ENCODE data around the gene PSORS1C2. TPM values are rescaled to one million over a fixed set of nuclear protein-coding genes. Genes with fewer than 3 reads are reported as not detected.
A peak's percentile ranks its signal among the peaks of the same experiment; 100 is the strongest.

PSORS1C2 gene
- total RNA-seq, 1 donor from 2014 or later, result not detected

DNA sequence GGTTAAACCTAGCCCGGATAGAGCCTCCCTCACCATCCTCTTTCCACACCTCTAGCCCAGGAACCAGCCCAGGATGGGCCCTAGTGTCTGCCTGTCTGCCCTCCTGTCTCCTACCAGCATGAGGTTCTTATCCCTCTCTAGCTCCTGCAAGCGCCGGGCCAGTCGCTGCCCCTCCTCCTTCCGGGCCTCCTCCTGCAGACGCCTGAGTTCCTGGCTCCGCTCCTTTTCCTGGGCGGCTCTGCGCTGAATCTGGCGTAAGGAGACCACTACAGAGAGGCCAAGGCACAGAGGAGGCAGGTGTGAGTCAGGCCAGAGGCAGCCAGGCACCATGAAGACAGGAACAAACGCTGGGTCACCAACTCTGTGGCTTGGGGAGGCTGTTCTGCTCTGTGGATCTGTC lies 4.3 kb upstream of the PSORS1C2 start:
- H3K4me1 ChIP-seq (ENCODE audit: control insufficient read depth in 3 of 3, insufficient read depth in 3 of 3, low read length in 3 of 3), result peaks cover 0 to 14% (median 0%) of the 10 kb centered on the region in 3 donors
- H3K27me3 ChIP-seq (ENCODE audit: control insufficient read depth in 3 of 3, insufficient read depth in 3 of 3, low read length in 3 of 3), result no peaks in the 10 kb centered on the region
- no peak overlapping the region for H3K27ac ChIP-seq (ENCODE audit: low read depth, low read length)
- H3K9ac ChIP-seq (ENCODE audit: low read depth in 1 of 3, low read length in 3 of 3), result no peak overlapping the region
- no peaks in the 10 kb centered on the region for H3K9me3 ChIP-seq (ENCODE audit: control insufficient read depth in 3 of 3, low read length in 3 of 3)
- H3K36me3 ChIP-seq (ENCODE audit: control insufficient read depth in 3 of 3, insufficient read depth in 3 of 3, low read length in 3 of 3), result peaks cover 18 to 33% (median 28%) of the 10 kb centered on the region in 3 donors
- no peak overlapping the region for H3K4me3 ChIP-seq (ENCODE audit: low read length in 3 of 3)

DNA sequence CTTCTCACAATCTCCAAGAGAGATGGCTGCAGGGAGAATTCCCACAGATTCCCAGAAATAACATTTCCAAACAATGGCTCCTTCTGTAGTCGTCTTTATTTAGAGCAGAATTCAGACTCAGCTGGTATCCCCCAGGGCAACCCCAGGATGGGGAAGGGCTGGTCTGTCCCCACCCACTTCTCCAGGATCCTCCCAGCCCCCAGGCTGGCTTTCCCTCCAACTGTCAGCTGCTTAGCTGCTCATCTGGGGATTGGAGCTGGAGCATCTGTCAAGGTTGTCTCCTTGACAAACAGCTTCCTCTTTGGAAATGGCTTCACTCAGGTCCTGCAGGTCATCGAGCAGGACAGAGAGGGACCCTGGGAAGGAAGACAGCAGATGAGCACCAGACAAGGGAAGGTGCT lies 3.5 kb upstream of the PSORS1C2 start:
- Histone ChIP-seq H3K9me3 (ENCODE audit: control insufficient read depth in 3 of 3, low read length in 3 of 3) (no peaks in the 10 kb centered on the region), H3K4me3 (ENCODE audit: low read length in 3 of 3) (no peak overlapping the region), H3K36me3 (ENCODE audit: control insufficient read depth in 3 of 3, insufficient read depth in 3 of 3, low read length in 3 of 3) (peaks cover 18 to 31% (median 25%) of the 10 kb centered on the region in 3 donors), H3K9ac (ENCODE audit: low read depth in 1 of 3, low read length in 3 of 3) (no peak overlapping the region), H3K27me3 (ENCODE audit: control insufficient read depth in 3 of 3, insufficient read depth in 3 of 3, low read length in 3 of 3) (peaks cover 0 to 4% (median 0%) of the 10 kb centered on the region in 3 donors), H3K4me1 (ENCODE audit: control insufficient read depth in 3 of 3, insufficient read depth in 3 of 3, low read length in 3 of 3) (peaks cover 0 to 18% (median 4%) of the 10 kb centered on the region in 3 donors), H3K27ac (ENCODE audit: low read depth, low read length) (no peak overlapping the region)

DNA sequence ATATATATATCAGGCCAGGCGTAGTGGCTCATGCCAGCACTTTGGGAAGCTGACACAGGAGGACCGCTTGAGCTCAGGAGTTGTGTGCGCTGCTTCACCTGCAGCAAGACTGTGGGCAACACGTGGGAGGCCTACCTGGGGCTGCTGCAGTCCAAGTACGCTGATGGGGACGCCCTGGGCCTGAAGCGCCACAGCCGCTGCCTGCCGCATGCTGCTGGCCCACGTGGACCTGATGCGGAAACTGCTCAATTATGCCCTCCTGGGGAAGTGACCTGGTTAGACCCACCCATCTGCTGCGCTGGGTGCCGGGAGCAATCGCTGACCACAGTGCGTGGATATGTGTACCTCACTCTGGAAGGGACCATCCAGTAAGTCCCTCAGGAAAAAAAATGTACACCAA lies 1.8 kb upstream of the PSORS1C2 start:
- H3K9ac ChIP-seq (ENCODE audit: low read depth in 1 of 3, low read length in 3 of 3), result no peak overlapping the region
- H3K27me3 ChIP-seq (ENCODE audit: control insufficient read depth in 3 of 3, insufficient read depth in 3 of 3, low read length in 3 of 3), result peaks cover 0 to 4% (median 0%) of the 10 kb centered on the region in 3 donors
- peaks cover 0 to 18% (median 4%) of the 10 kb centered on the region in 3 donors for H3K4me1 ChIP-seq (ENCODE audit: control insufficient read depth in 3 of 3, insufficient read depth in 3 of 3, low read length in 3 of 3)
- no peak overlapping the region for H3K4me3 ChIP-seq (ENCODE audit: low read length in 3 of 3)
- H3K9me3 ChIP-seq (ENCODE audit: control insufficient read depth in 3 of 3, low read length in 3 of 3), result no peaks in the 10 kb centered on the region
- H3K36me3 ChIP-seq (ENCODE audit: control insufficient read depth in 3 of 3, insufficient read depth in 3 of 3, low read length in 3 of 3), result peaks cover 17 to 28% (median 23%) of the 10 kb centered on the region in 3 donors
- no peak overlapping the region for H3K27ac ChIP-seq (ENCODE audit: low read depth, low read length)

DNA sequence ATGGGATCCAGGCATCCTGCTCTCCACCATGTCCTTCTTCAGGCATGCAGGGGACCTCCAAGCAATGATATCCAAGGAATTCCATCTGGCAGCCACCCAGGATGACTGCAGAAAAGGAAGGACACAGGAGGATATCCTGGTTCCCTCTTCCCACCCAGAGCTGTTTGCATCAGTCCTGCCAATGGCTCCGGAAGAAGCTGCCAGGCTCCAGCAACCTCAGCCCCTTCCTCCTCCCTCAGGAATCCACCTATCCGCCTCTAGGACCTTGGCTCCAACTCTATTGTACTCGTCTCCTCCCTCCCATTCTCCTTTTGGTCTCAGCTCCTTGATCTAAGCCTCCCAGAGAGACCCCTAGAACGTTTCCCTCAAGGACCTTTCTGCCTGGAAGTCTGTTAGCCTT lies 733 bp upstream of the PSORS1C2 start:
- H3K4me3 ChIP-seq (ENCODE audit: low read length in 3 of 3), result no peak overlapping the region

GRCh38 chr6:31135710-31136109 lies 3.2 kb downstream of the PSORS1C2 start:
- peaks cover 0 to 6% (median 4%) of the 10 kb centered on the region in 3 donors for H3K4me1 ChIP-seq (ENCODE audit: control insufficient read depth in 3 of 3, insufficient read depth in 3 of 3, low read length in 3 of 3)

More for the DNA sequence above, 733 bp upstream of the PSORS1C2 start:
- Histone ChIP-seq H3K27ac (ENCODE audit: low read depth, low read length) (no peak overlapping the region), H3K27me3 (ENCODE audit: control insufficient read depth in 3 of 3, insufficient read depth in 3 of 3, low read length in 3 of 3) (peaks cover 0 to 4% (median 0%) of the 10 kb centered on the region in 3 donors), H3K4me1 (ENCODE audit: control insufficient read depth in 3 of 3, insufficient read depth in 3 of 3, low read length in 3 of 3) (peaks cover 0 to 18% (median 4%) of the 10 kb centered on the region in 3 donors), H3K9me3 (ENCODE audit: control insufficient read depth in 3 of 3, low read length in 3 of 3) (no peaks in the 10 kb centered on the region), H3K36me3 (ENCODE audit: control insufficient read depth in 3 of 3, insufficient read depth in 3 of 3, low read length in 3 of 3) (peaks cover 13 to 21% (median 14%) of the 10 kb centered on the region in 3 donors), H3K9ac (ENCODE audit: low read depth in 1 of 3, low read length in 3 of 3) (no peak overlapping the region)

DNA sequence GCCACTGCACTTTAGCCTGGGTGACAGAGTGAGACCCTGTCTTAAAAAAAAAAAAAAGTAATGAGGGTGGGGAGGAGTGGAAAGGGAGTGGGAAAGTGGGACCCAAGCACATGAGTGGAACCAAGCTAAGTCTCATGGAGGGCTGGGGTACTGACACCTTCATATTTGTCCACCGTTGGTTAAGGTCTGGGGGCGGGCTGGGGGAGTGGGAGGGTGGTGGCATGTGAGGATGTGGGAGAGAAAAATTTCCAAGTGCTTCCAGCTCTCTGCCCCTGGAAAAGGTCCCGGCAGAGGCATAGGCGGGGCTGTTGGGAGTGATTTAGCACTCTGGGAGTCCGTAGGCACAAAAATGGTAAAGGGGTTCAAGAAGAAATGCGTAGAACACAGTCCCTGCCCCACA lies 6.1 kb downstream of the PSORS1C2 start:
- Histone ChIP-seq H3K4me3 (ENCODE audit: low read length in 3 of 3) (no peak overlapping the region), H3K27ac (ENCODE audit: low read depth, low read length) (no peak overlapping the region), H3K36me3 (ENCODE audit: control insufficient read depth in 3 of 3, insufficient read depth in 3 of 3, low read length in 3 of 3) (no peaks in the 10 kb centered on the region), H3K9me3 (ENCODE audit: control insufficient read depth in 3 of 3, low read length in 3 of 3) (no peaks in the 10 kb centered on the region), H3K4me1 (ENCODE audit: control insufficient read depth in 3 of 3, insufficient read depth in 3 of 3, low read length in 3 of 3) (peaks cover 0 to 5% (median 4%) of the 10 kb centered on the region in 3 donors), H3K27me3 (ENCODE audit: control insufficient read depth in 3 of 3, insufficient read depth in 3 of 3, low read length in 3 of 3) (peaks cover 0 to 3% (median 1%) of the 10 kb centered on the region in 3 donors), H3K9ac (ENCODE audit: low read depth in 1 of 3, low read length in 3 of 3) (no peak overlapping the region)

More at GRCh38 chr6:31135710-31136109, 3.2 kb downstream of the PSORS1C2 start:
- Histone ChIP-seq H3K36me3 (ENCODE audit: control insufficient read depth in 3 of 3, insufficient read depth in 3 of 3, low read length in 3 of 3) (no peaks in the 10 kb centered on the region), H3K9me3 (ENCODE audit: control insufficient read depth in 3 of 3, low read length in 3 of 3) (no peaks in the 10 kb centered on the region), H3K27ac (ENCODE audit: low read depth, low read length) (no peak overlapping the region), H3K27me3 (ENCODE audit: control insufficient read depth in 3 of 3, insufficient read depth in 3 of 3, low read length in 3 of 3) (peaks cover 0 to 4% (median 3%) of the 10 kb centered on the region in 3 donors), H3K9ac (ENCODE audit: low read depth in 1 of 3, low read length in 3 of 3) (no peak overlapping the region), H3K4me3 (ENCODE audit: low read length in 3 of 3) (no peak overlapping the region)

DNA sequence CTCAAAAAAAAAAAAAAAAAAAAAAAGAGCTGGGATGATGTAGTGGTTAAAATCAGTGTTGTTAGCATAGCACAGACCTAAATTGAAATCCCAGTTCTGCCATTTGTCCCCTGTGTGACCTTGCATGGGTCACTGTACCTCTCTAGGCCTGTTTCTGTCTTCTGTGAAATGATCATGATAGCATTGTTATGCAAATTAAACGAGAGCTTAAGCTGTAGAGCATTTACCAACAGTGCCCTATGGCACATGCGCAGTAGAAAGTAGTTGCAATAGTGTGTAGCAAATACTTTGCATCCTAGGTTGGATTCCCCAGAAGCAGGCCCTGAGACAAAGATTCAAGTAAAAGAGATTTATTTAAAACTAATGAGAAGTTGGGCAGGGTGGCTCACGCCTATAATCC lies 7.3 kb downstream of the PSORS1C2 start:
- no peaks in the 10 kb centered on the region for H3K36me3 ChIP-seq (ENCODE audit: control insufficient read depth in 3 of 3, insufficient read depth in 3 of 3, low read length in 3 of 3)
- no peak overlapping the region for H3K27ac ChIP-seq (ENCODE audit: low read depth, low read length)
- peaks cover 0 to 3% (median 0%) of the 10 kb centered on the region in 3 donors for H3K27me3 ChIP-seq (ENCODE audit: control insufficient read depth in 3 of 3, insufficient read depth in 3 of 3, low read length in 3 of 3)
- peaks cover 0 to 4% (median 0%) of the 10 kb centered on the region in 3 donors for H3K4me1 ChIP-seq (ENCODE audit: control insufficient read depth in 3 of 3, insufficient read depth in 3 of 3, low read length in 3 of 3)
- no peak overlapping the region for H3K4me3 ChIP-seq (ENCODE audit: low read length in 3 of 3)
- H3K9ac ChIP-seq (ENCODE audit: low read depth in 1 of 3, low read length in 3 of 3), result no peak overlapping the region
- H3K9me3 ChIP-seq (ENCODE audit: control insufficient read depth in 3 of 3, low read length in 3 of 3), result no peaks in the 10 kb centered on the region

GRCh38 chr6:31130751-31131150 lies 8.1 kb downstream of the PSORS1C2 start:
- Histone ChIP-seq H3K27ac (ENCODE audit: low read depth, low read length) (no peak overlapping the region), H3K4me1 (ENCODE audit: control insufficient read depth in 3 of 3, insufficient read depth in 3 of 3, low read length in 3 of 3) (peaks cover 0 to 7% (median 0%) of the 10 kb centered on the region in 3 donors), H3K9ac (ENCODE audit: low read depth in 1 of 3, low read length in 3 of 3) (no peak overlapping the region), H3K4me3 (ENCODE audit: low read length in 3 of 3) (no peak overlapping the region), H3K27me3 (ENCODE audit: control insufficient read depth in 3 of 3, insufficient read depth in 3 of 3, low read length in 3 of 3) (peaks cover 0 to 3% (median 0%) of the 10 kb centered on the region in 3 donors), H3K9me3 (ENCODE audit: control insufficient read depth in 3 of 3, low read length in 3 of 3) (no peaks in the 10 kb centered on the region), H3K36me3 (ENCODE audit: control insufficient read depth in 3 of 3, insufficient read depth in 3 of 3, low read length in 3 of 3) (no peaks in the 10 kb centered on the region)

- H3K4me1 ChIP-seq (ENCODE audit: control insufficient read depth in 3 of 3, insufficient read depth in 3 of 3, low read length in 3 of 3), result peaks cover 0 to 13% (median 3%) of the 10 kb centered on the region in 3 donors
- H3K9me3 ChIP-seq (ENCODE audit: control insufficient read depth in 3 of 3, low read length in 3 of 3), result no peaks in the 10 kb centered on the region
- no peaks in the 10 kb centered on the region for H3K36me3 ChIP-seq (ENCODE audit: control insufficient read depth in 3 of 3, insufficient read depth in 3 of 3, low read length in 3 of 3)
- H3K4me3 ChIP-seq (ENCODE audit: low read length in 3 of 3), result no peak overlapping the region
- H3K27ac ChIP-seq (ENCODE audit: low read depth, low read length), result no peak overlapping the region
- no peak overlapping the region for H3K9ac ChIP-seq (ENCODE audit: low read depth in 1 of 3, low read length in 3 of 3)
- peaks cover 0 to 3% (median 0%) of the 10 kb centered on the region in 3 donors for H3K27me3 ChIP-seq (ENCODE audit: control insufficient read depth in 3 of 3, insufficient read depth in 3 of 3, low read length in 3 of 3)
Measured at GRCh38 chr6:31129130-31129529, 9.7 kb downstream of the PSORS1C2 start.

DNA sequence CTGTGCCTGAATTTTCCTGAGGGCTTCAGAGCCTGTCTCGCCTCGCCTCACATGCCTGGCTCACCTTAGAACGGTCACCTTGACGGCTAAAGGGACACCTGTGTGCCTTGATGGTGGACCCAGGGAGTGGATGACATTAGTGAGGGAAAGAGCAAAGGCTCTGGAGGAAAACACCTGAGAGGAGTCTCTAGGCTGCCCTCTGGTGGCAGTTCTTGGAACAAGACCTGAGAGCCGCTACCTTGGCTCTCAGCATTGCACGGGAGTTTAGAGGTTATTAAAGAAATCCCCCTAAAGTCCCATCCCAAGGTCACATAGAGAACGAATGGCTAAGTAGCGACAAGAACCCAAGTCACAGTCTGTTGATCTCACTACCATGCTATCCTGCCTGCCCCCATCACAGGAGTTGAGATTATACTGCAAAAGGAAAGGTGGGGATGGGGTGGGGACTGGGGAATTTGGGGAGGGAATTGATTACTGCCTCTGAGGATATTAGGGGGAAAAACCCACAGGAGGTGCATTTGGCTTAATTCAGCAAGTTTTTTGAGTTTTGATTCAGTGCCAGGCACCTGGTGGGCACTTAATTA lies 10.7 kb downstream of the PSORS1C2 start:
- Histone ChIP-seq H3K9ac (ENCODE audit: low read depth in 1 of 3, low read length in 3 of 3) (peak overlapping the region in 1 of 3 donors; percentile 8), H3K4me3 (ENCODE audit: low read length in 3 of 3) (no peak overlapping the region), H3K4me1 (ENCODE audit: control insufficient read depth in 3 of 3, insufficient read depth in 3 of 3, low read length in 3 of 3) (peaks cover 3 to 16% (median 6%) of the 10 kb centered on the region in 3 donors), H3K36me3 (ENCODE audit: control insufficient read depth in 3 of 3, insufficient read depth in 3 of 3, low read length in 3 of 3) (no peaks in the 10 kb centered on the region), H3K9me3 (ENCODE audit: control insufficient read depth in 3 of 3, low read length in 3 of 3) (no peaks in the 10 kb centered on the region), H3K27me3 (ENCODE audit: control insufficient read depth in 3 of 3, insufficient read depth in 3 of 3, low read length in 3 of 3) (peaks cover 0 to 2% (median 0%) of the 10 kb centered on the region in 3 donors), H3K27ac (ENCODE audit: low read depth, low read length) (no peak overlapping the region)
